ENCODE results near the gene SCPEP1.

The SCPEP1 gene

GRCh38 chr17:56988901-56989572, 11.1 kb downstream of the SCPEP1 start:
- Histone ChIP-seq H3K4me1 (ENCODE audit: control insufficient read depth, insufficient read depth, low read length) (no peaks in the 10 kb centered on the region), H3K9ac (ENCODE audit: low read length) (no peak overlapping the region), H3K36me3 (ENCODE audit: control insufficient read depth, insufficient read depth, low read length) (peaks cover 12% of the 10 kb centered on the region), H3K27me3 (ENCODE audit: control insufficient read depth, insufficient read depth, low read length) (no peaks in the 10 kb centered on the region), H3K4me3 (ENCODE audit: low read length) (no peak overlapping the region), H3K27ac (ENCODE audit: low read depth, low read length) (no peak overlapping the region)

GRCh38 chr17:56992364-56992763, 14.4 kb downstream of the SCPEP1 start:
- Histone ChIP-seq H3K27ac (ENCODE audit: low read depth, low read length) (no peak overlapping the region), H3K4me3 (ENCODE audit: low read length) (no peak overlapping the region), H3K4me1 (ENCODE audit: control insufficient read depth, insufficient read depth, low read length) (no peaks in the 10 kb centered on the region), H3K9ac (ENCODE audit: low read length) (no peak overlapping the region), H3K27me3 (ENCODE audit: control insufficient read depth, insufficient read depth, low read length) (no peaks in the 10 kb centered on the region), H3K36me3 (ENCODE audit: control insufficient read depth, insufficient read depth, low read length) (peaks cover 13% of the 10 kb centered on the region)

GRCh38 chr17:56994009-56994792, 16.3 kb downstream of the SCPEP1 start:
- Histone ChIP-seq H3K27ac (ENCODE audit: low read depth, low read length) (no peak overlapping the region), H3K36me3 (ENCODE audit: control insufficient read depth, insufficient read depth, low read length) (peaks cover 12% of the 10 kb centered on the region), H3K4me1 (ENCODE audit: control insufficient read depth, insufficient read depth, low read length) (no peaks in the 10 kb centered on the region), H3K4me3 (ENCODE audit: low read length) (no peak overlapping the region), H3K27me3 (ENCODE audit: control insufficient read depth, insufficient read depth, low read length) (no peaks in the 10 kb centered on the region), H3K9ac (ENCODE audit: low read length) (no peak overlapping the region)

- H3K27me3 ChIP-seq (ENCODE audit: control insufficient read depth, insufficient read depth, low read length), result no peaks in the 10 kb centered on the region
- no peak overlapping the region for H3K27ac ChIP-seq (ENCODE audit: low read depth, low read length)
- no peaks in the 10 kb centered on the region for H3K4me1 ChIP-seq (ENCODE audit: control insufficient read depth, insufficient read depth, low read length)
- H3K4me3 ChIP-seq (ENCODE audit: low read length), result no peak overlapping the region
- H3K9ac ChIP-seq (ENCODE audit: low read length), result no peak overlapping the region
- H3K36me3 ChIP-seq (ENCODE audit: control insufficient read depth, insufficient read depth, low read length), result peaks cover 12% of the 10 kb centered on the region
Observed at GRCh38 chr17:56995766-56996165, 17.8 kb downstream of the SCPEP1 start.

GRCh38 chr17:56997313-56997712, 19.4 kb downstream of the SCPEP1 start:
- H3K36me3 ChIP-seq (ENCODE audit: control insufficient read depth, insufficient read depth, low read length), result peaks cover 7% of the 10 kb centered on the region
- H3K4me1 ChIP-seq (ENCODE audit: control insufficient read depth, insufficient read depth, low read length), result no peaks in the 10 kb centered on the region
- H3K27me3 ChIP-seq (ENCODE audit: control insufficient read depth, insufficient read depth, low read length), result no peaks in the 10 kb centered on the region
- no peak overlapping the region for H3K4me3 ChIP-seq (ENCODE audit: low read length)
- H3K9ac ChIP-seq (ENCODE audit: low read length), result no peak overlapping the region
- H3K27ac ChIP-seq (ENCODE audit: low read depth, low read length), result no peak overlapping the region

GRCh38 chr17:57001541-57001940, 23.6 kb downstream of the SCPEP1 start:
- Histone ChIP-seq H3K36me3 (ENCODE audit: control insufficient read depth, insufficient read depth, low read length) (peaks cover 5% of the 10 kb centered on the region), H3K9ac (ENCODE audit: low read length) (no peak overlapping the region), H3K27ac (ENCODE audit: low read depth, low read length) (no peak overlapping the region), H3K4me3 (ENCODE audit: low read length) (no peak overlapping the region), H3K4me1 (ENCODE audit: control insufficient read depth, insufficient read depth, low read length) (no peaks in the 10 kb centered on the region), H3K27me3 (ENCODE audit: control insufficient read depth, insufficient read depth, low read length) (no peaks in the 10 kb centered on the region)

GRCh38 chr17:57002904-57003303, 25.0 kb downstream of the SCPEP1 start:
- Histone ChIP-seq H3K36me3 (ENCODE audit: control insufficient read depth, insufficient read depth, low read length) (peaks cover 5% of the 10 kb centered on the region), H3K9ac (ENCODE audit: low read length) (no peak overlapping the region), H3K4me3 (ENCODE audit: low read length) (no peak overlapping the region), H3K27ac (ENCODE audit: low read depth, low read length) (no peak overlapping the region), H3K27me3 (ENCODE audit: control insufficient read depth, insufficient read depth, low read length) (no peaks in the 10 kb centered on the region), H3K4me1 (ENCODE audit: control insufficient read depth, insufficient read depth, low read length) (no peaks in the 10 kb centered on the region)

GRCh38 chr17:57004944-57005579, 27.1 kb downstream of the SCPEP1 start:
- Histone ChIP-seq H3K9ac (ENCODE audit: low read length) (no peak overlapping the region), H3K27ac (ENCODE audit: low read depth, low read length) (no peak overlapping the region), H3K36me3 (ENCODE audit: control insufficient read depth, insufficient read depth, low read length) (peaks cover 2% of the 10 kb centered on the region), H3K4me3 (ENCODE audit: low read length) (no peak overlapping the region), H3K27me3 (ENCODE audit: control insufficient read depth, insufficient read depth, low read length) (no peaks in the 10 kb centered on the region), H3K4me1 (ENCODE audit: control insufficient read depth, insufficient read depth, low read length) (no peaks in the 10 kb centered on the region)

GRCh38 chr17:57006040-57006439, 28.1 kb downstream of the SCPEP1 start:
- Histone ChIP-seq H3K9ac (ENCODE audit: low read length) (no peak overlapping the region), H3K27ac (ENCODE audit: low read depth, low read length) (no peak overlapping the region), H3K4me1 (ENCODE audit: control insufficient read depth, insufficient read depth, low read length) (no peaks in the 10 kb centered on the region), H3K4me3 (ENCODE audit: low read length) (no peak overlapping the region), H3K36me3 (ENCODE audit: control insufficient read depth, insufficient read depth, low read length) (peaks cover 2% of the 10 kb centered on the region), H3K27me3 (ENCODE audit: control insufficient read depth, insufficient read depth, low read length) (no peaks in the 10 kb centered on the region)

GRCh38 chr17:57008958-57009357, 31.0 kb downstream of the SCPEP1 start:
- no peak overlapping the region for H3K9ac ChIP-seq (ENCODE audit: low read length)

GRCh38 chr17:57009737-57010445, 32.0 kb downstream of the SCPEP1 start:
- no peak overlapping the region for H3K4me3 ChIP-seq (ENCODE audit: low read length)
- no peak overlapping the region for H3K27ac ChIP-seq (ENCODE audit: low read depth, low read length)
- no peaks in the 10 kb centered on the region for H3K36me3 ChIP-seq (ENCODE audit: control insufficient read depth, insufficient read depth, low read length)
- no peaks in the 10 kb centered on the region for H3K27me3 ChIP-seq (ENCODE audit: control insufficient read depth, insufficient read depth, low read length)
- no peak overlapping the region for H3K9ac ChIP-seq (ENCODE audit: low read length)
- H3K4me1 ChIP-seq (ENCODE audit: control insufficient read depth, insufficient read depth, low read length), result no peaks in the 10 kb centered on the region

More at GRCh38 chr17:57008958-57009357, 31.0 kb downstream of the SCPEP1 start:
- H3K4me1 ChIP-seq (ENCODE audit: control insufficient read depth, insufficient read depth, low read length), result no peaks in the 10 kb centered on the region
- no peak overlapping the region for H3K4me3 ChIP-seq (ENCODE audit: low read length)
- H3K27me3 ChIP-seq (ENCODE audit: control insufficient read depth, insufficient read depth, low read length), result no peaks in the 10 kb centered on the region
- no peaks in the 10 kb centered on the region for H3K36me3 ChIP-seq (ENCODE audit: control insufficient read depth, insufficient read depth, low read length)
- H3K27ac ChIP-seq (ENCODE audit: low read depth, low read length), result no peak overlapping the region

GRCh38 chr17:57010487-57010886, 32.6 kb downstream of the SCPEP1 start:
- Histone ChIP-seq H3K4me1 (ENCODE audit: control insufficient read depth, insufficient read depth, low read length) (no peaks in the 10 kb centered on the region), H3K9ac (ENCODE audit: low read length) (no peak overlapping the region), H3K4me3 (ENCODE audit: low read length) (no peak overlapping the region), H3K27me3 (ENCODE audit: control insufficient read depth, insufficient read depth, low read length) (no peaks in the 10 kb centered on the region), H3K27ac (ENCODE audit: low read depth, low read length) (no peak overlapping the region), H3K36me3 (ENCODE audit: control insufficient read depth, insufficient read depth, low read length) (no peaks in the 10 kb centered on the region)

Measured in rectal smooth muscle tissue (tissue), 1 donor.